Esophagus muscularis mucosa (tissue), 4 donors: Measurements from ENCODE around the gene ZBTB1.

Source experiments
- EP300 ChIP-seq: sonication (generic); formaldehyde crosslinking; IDR thresholded peaks from one replicate; pipeline ENCODE4 v1.6.1; 2017; ENCODE audit warnings: antibody characterized with exemption
- POLR2A ChIP-seq: fragments of 450-650 bp; IDR thresholded peaks from one replicate; pipeline ENCODE4 v1.6.1; 2017; ENCODE audit warnings: antibody characterized with exemption, moderate library complexity, mild to moderate bottlenecking, low read depth
- POLR2AphosphoS5 ChIP-seq, 2 donors: sonication (generic); formaldehyde crosslinking; IDR thresholded peaks; one replicate each; pipeline ENCODE4 v1.6.1; 2017; ENCODE audit warnings: antibody characterized with exemption in 2 of 2
- TF ChIP-seq, protein P1 (sequence below), 3 experiments: fragments of 200-600 bp in 2 of 3; fragments of 450-650 bp in 1 of 3; sonication (generic) in 2 of 3; IDR thresholded peaks; one replicate each; pipeline ENCODE4 v1.5.1; 2017 to 2019; ENCODE audit warnings: antibody characterized with exemption in 3 of 3, mild to moderate bottlenecking in 2 of 3, moderate library complexity in 1 of 3

DNA sequence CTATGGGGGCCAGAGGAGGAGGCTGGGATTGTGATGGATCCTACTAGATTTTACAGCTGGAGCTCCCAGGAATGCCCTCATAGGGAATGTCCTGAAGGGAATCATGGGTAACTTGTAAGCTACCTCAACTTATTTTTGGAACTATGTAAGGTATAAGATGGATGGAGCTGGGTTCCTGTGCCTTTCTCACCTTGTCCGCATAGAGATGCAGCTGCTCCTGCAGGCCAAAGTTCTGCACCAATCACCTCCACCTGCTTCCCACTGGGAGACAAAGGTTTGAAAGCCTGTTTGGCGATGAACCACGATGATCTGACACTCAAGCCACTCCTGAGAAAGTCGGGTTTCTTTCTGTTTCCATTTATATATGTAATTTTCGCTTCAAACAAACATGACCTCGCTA is 39.9 kb upstream of the ZBTB1 start:
- TF ChIP-seq POLR2AphosphoS5 (IDR thresholded peaks at IDR 0.05) (no peak), EP300 (no peak), POLR2A (no peak)
- TF ChIP-seq, protein P1, sequence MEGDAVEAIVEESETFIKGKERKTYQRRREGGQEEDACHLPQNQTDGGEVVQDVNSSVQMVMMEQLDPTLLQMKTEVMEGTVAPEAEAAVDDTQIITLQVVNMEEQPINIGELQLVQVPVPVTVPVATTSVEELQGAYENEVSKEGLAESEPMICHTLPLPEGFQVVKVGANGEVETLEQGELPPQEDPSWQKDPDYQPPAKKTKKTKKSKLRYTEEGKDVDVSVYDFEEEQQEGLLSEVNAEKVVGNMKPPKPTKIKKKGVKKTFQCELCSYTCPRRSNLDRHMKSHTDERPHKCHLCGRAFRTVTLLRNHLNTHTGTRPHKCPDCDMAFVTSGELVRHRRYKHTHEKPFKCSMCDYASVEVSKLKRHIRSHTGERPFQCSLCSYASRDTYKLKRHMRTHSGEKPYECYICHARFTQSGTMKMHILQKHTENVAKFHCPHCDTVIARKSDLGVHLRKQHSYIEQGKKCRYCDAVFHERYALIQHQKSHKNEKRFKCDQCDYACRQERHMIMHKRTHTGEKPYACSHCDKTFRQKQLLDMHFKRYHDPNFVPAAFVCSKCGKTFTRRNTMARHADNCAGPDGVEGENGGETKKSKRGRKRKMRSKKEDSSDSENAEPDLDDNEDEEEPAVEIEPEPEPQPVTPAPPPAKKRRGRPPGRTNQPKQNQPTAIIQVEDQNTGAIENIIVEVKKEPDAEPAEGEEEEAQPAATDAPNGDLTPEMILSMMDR (IDR thresholded peaks at IDR 0.05), result no peak
